Vagina (tissue), 2 donors: ENCODE measurements around the gene DCBLD2.

Experiments
- CTCF ChIP-seq, 3 experiments: fragments of 450-650 bp in 2 of 3; fragments of 200-600 bp in 1 of 3; sonication (generic) in 1 of 3; IDR thresholded peaks; one replicate each; pipeline ENCODE4 v1.5.1; 2017 to 2019; ENCODE audit warnings: antibody characterized with exemption in 3 of 3, mild to moderate bottlenecking in 2 of 3, moderate library complexity in 2 of 3
- POLR2A ChIP-seq, 2 donors: fragments of 450-650 bp; IDR thresholded peaks; one replicate each; pipeline ENCODE4 v1.6.1; 2017; ENCODE audit warnings: antibody characterized with exemption in 2 of 2, mild to moderate bottlenecking in 2 of 2, moderate library complexity in 2 of 2
- POLR2AphosphoS5 ChIP-seq, 2 donors: sonication (generic); formaldehyde crosslinking; IDR thresholded peaks; one replicate each; pipeline ENCODE4 v1.9.0; 2017; ENCODE audit warnings: antibody characterized with exemption in 2 of 2, mild to moderate bottlenecking in 2 of 2, low read depth in 1 of 2; ENCODE audit not compliant: insufficient read depth in 1 of 2

GRCh38 chr3:98746122-98746521 is 155.4 kb downstream of the DCBLD2 start:
- no peak for TF ChIP-seq CTCF (IDR thresholded peaks at IDR 0.05)
- no peak for TF ChIP-seq POLR2A (IDR thresholded peaks at IDR 0.05)
- TF ChIP-seq POLR2AphosphoS5 (IDR thresholded peaks at IDR 0.05; ENCODE audit: insufficient read depth in 1 of 2, low read depth in 1 of 2): no peak
